ENCODE measurements around the gene SORCS2.

GRCh38 chr4:7540654-7541413, 348.5 kb downstream of the SORCS2 start:
- TF ChIP-seq REST (IDR thresholded peaks at IDR 0.05; ENCODE audit: borderline replicate concordance) = no peak
- TF ChIP-seq POLR2AphosphoS5 (IDR thresholded peaks at IDR 0.05) = no peak
- TF ChIP-seq CTCF (IDR thresholded peaks at IDR 0.05; ENCODE audit: poor library complexity, severe bottlenecking) = no peak
- TF ChIP-seq RAD21 (conservative IDR thresholded peaks at IDR 0.05) = no peak
- TF ChIP-seq EZH2 (IDR thresholded peaks at IDR 0.05; ENCODE audit: borderline replicate concordance, insufficient read depth, low read length, poor library complexity, severe bottlenecking) = no peak
- TF ChIP-seq MXI1 (conservative IDR thresholded peaks at IDR 0.05; ENCODE audit: poor library complexity, severe bottlenecking) = no peak
- TF ChIP-seq EP300 (conservative IDR thresholded peaks at IDR 0.05; ENCODE audit: poor library complexity, severe bottlenecking) = no peak
- no peak for TF ChIP-seq TAF1 (IDR thresholded peaks at IDR 0.05; ENCODE audit: low read depth)

Data from neural cell (in vitro differentiated cells).